ENCODE data around the gene LRRC9. TPM values are rescaled to one million over a fixed set of nuclear protein-coding genes. Genes with fewer than 3 reads are reported as not detected.

Gene LRRC9
- not detected in 2 replicates for total RNA-seq

DNA sequence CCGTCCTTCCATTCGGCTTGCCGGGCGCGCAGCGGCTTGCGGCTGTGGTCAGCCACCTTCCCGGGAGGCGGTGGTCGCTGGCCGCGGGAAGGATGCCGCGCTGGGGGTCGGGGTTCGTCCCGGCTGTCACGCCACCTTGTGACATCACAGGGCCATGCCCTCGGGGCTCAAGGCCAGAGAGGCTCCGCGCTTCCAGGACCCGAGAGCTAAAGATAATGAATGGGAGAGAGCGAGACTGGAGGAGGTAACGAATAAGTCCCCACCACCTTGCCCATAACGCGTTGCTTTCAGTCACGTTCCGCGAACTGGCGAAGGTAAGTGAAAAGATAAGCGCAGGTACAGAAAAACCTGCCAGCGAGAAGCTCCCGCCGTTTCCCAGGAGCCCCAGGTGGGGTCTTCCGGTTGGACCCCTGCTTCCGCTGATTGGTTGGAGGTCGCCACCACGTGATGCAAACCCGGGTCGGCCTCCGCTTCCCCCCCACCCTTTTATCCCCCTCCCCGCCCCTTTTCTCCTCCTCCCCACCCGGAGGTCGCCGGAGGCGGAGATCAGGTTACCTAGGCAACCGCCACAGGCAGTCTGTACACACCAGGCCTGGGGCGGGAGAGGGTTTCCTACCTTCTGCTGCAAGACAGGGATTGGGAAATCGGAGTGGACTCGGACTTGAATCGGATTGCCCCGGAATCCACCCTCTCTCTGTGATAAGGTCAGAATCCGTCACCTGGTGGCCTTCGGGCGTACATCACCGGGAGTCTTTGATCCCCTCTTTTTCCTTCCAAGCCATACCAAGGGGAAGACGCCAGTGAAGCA lies at the start of gene LRRC9:
Gene LRRC9 (plus strand): TSS at position 575 of the 808 bp plus-strand sequence.

DNA sequence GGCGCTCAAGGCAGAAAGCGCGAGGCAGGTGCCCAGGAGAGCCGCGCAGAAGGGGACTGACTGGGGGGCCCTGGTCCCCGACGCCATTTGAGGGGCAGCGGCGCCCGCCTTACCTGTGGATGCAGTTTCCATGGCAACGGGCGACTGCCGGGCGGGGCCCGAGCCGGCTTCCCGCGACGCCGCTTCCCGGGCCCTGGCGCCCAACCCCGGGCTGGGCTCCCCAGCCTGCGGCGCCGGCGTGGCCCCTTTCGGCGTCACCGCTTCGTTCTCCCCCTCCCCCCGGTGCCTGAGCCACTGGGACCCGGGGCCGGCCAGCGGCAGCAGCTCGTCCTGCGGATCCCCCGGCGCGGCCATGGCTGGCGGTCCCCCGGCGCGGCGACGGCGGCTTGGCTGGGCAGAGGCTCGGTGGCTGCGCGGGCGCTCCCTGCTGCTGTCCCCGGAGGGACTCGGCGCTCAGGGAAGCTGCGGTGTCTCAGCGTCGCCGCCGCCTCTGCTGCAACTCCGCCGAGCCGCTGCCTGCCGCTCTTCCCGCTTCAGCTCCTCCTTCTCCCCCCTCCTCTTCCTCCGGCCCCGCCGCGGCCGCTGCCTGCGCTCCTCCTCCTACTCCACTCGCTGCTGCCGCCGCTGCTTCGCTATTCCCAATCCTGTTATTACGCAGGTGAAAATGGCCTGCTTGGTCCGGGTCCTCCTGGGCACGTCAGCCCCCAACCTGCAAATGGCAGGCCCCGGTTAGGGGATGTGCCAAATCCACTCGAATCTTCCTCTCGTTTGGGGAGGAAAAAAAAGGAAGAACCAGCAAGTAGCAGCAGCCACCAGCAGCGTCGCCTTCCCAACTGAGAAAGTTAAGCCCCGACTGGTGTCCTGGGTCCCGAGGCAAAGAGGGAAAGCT lies 49.4 kb upstream of the LRRC9 start, which contains the start of gene RTN1:
Gene RTN1 (minus strand): TSS at position 500 of the 889 bp plus-strand sequence. CDS start 146 bp downstream, at position 354.

DNA sequence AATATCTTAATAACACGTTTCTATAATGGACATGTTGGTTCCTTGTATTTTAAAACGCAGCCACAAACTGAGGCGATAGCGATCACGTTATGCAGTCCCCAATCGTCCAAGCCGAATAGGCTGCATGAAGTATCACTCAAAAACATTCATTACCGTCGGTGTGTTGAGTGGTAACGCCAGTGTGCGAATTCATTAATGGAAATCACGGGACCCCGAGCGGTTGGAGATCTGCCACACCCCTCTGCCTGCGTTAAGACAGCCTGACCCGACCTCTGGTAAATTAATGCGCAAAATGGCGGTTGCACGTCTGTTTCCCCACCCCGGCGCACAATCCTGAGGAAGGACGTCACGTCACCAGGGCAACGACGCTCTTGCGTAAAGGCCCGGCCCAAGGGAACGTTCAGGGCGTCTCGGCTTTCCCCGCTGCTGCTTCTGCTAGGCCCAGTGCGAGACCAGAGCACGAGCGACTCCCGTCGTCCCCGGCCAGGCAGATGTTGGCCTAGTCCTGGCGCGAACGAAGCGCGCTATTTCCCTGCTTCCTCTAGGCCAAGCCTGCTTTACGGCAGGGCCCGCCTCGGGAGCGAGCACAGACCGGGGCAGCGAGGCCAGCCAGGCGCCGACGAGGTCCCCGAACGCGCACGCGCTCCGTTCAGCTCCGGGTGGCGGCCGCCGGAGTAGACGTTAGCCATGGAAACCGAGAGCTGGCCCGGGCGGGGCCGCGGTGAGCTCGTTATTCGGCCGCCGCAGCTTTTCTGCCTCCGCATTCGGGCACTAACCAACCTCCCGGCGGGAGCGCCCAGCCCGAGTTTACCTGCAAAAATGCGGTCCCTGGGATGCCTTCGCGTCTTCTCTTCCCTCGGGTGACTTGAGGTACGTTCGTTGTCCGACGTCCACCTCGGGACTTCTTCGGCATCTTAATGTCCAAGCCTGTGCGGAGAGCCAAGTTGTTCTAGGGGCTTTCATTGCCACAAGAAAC lies 171.9 kb downstream of the LRRC9 start, which contains the start of gene PCNX4:
Gene PCNX4 (plus strand): TSS at position 374 of the 976 bp plus-strand sequence. CDS start 15,716 bp downstream, outside the sequence.

Other genes starting within 250 kb of the LRRC9 start
- gene RTN1, start 49.4 kb upstream of the LRRC9 start, total RNA-seq = 0.98 TPM in 1 of 2 replicates, not detected in the other
- gene PCNX4, start 171.8 kb downstream of the LRRC9 start, total RNA-seq = 14.8 and 32.9 TPM in 2 replicates
- 74.3 and 76.9 TPM in 2 replicates for gene DHRS7, start 245.3 kb downstream of the LRRC9 start, total RNA-seq

All from airway epithelial cell (primary cell).